GM12878 (cell line): ENCODE results near the gene RMDN3.

Source experiments
- RAD21 ChIP-seq: IDR thresholded peaks from 2 replicates; pipeline ENCODE4 v1.6.1; 2011; ENCODE audit warnings: mild to moderate bottlenecking, low read depth, low read length, moderate library complexity; ENCODE audit not compliant: insufficient read depth
- RBBP5 ChIP-seq: fragments of 200-600 bp; sonication (generic); conservative IDR thresholded peaks from 2 replicates; pipeline ENCODE4 v1.6.1; 2016
- ZNF207 ChIP-seq: fragments of 450-650 bp; IDR thresholded peaks from 2 replicates; pipeline ENCODE4 v1.6.1; 2014; ENCODE audit warnings: antibody characterized with exemption, mild to moderate bottlenecking, borderline replicate concordance
- TF ChIP-seq, protein P1 (sequence below): IDR thresholded peaks from 2 replicates; pipeline ENCODE4 v1.6.1; 2012; ENCODE audit warnings: mild to moderate bottlenecking, low read depth, low read length
- TF ChIP-seq, protein P2 (sequence below): fragments of 450-650 bp; IDR thresholded peaks from 2 replicates; pipeline ENCODE4 v1.6.1; 2016; ENCODE audit warnings: mild to moderate bottlenecking

DNA sequence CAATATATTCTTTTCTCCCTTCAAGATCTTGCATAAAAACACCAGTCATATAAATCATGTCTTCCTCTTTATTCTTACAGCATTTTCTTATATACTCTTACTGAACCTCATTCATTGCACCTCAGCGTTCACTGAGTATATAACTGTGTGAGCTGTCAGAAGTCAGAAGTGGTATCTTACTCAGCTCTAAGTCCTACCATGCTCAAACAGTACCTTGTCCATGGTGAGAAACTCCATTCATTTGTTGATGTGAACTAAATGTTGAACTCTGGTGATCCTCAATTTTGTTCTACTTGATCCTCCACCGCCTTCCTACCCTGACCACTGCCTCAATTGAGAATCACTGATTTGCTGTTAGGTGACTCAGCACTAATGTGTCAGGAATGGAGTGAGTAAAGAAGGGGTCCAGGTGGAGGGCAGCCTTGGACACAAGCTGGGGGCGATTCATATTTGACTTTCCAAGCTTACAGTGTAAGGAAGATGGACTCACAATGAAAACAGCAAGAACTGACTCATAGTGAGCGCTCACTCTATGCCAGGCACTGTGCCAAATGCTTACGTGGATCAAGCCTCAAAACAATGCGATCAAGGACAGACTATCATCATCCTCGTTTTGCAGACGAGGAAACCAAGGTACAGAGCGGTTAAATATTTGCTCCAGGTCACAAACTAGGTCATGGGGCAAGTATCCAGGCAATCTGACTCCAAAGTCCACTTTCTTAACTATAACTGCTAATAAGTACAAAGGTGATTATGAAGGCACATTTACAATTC lies 38.3 kb upstream of the RMDN3 start:
- no peak for TF ChIP-seq RBBP5
- TF ChIP-seq, protein P1, sequence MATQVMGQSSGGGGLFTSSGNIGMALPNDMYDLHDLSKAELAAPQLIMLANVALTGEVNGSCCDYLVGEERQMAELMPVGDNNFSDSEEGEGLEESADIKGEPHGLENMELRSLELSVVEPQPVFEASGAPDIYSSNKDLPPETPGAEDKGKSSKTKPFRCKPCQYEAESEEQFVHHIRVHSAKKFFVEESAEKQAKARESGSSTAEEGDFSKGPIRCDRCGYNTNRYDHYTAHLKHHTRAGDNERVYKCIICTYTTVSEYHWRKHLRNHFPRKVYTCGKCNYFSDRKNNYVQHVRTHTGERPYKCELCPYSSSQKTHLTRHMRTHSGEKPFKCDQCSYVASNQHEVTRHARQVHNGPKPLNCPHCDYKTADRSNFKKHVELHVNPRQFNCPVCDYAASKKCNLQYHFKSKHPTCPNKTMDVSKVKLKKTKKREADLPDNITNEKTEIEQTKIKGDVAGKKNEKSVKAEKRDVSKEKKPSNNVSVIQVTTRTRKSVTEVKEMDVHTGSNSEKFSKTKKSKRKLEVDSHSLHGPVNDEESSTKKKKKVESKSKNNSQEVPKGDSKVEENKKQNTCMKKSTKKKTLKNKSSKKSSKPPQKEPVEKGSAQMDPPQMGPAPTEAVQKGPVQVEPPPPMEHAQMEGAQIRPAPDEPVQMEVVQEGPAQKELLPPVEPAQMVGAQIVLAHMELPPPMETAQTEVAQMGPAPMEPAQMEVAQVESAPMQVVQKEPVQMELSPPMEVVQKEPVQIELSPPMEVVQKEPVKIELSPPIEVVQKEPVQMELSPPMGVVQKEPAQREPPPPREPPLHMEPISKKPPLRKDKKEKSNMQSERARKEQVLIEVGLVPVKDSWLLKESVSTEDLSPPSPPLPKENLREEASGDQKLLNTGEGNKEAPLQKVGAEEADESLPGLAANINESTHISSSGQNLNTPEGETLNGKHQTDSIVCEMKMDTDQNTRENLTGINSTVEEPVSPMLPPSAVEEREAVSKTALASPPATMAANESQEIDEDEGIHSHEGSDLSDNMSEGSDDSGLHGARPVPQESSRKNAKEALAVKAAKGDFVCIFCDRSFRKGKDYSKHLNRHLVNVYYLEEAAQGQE: no peak
- no peak for TF ChIP-seq ZNF207
- TF ChIP-seq, protein P2, sequence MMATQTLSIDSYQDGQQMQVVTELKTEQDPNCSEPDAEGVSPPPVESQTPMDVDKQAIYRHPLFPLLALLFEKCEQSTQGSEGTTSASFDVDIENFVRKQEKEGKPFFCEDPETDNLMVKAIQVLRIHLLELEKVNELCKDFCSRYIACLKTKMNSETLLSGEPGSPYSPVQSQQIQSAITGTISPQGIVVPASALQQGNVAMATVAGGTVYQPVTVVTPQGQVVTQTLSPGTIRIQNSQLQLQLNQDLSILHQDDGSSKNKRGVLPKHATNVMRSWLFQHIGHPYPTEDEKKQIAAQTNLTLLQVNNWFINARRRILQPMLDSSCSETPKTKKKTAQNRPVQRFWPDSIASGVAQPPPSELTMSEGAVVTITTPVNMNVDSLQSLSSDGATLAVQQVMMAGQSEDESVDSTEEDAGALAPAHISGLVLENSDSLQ: no peak
- TF ChIP-seq RAD21: no peak
